Measurements from ENCODE around the gene DPH5. TPM values are rescaled to one million over a fixed set of nuclear protein-coding genes. Genes with fewer than 3 reads are reported as not detected.
"Not testable (repeated sequence)": the region's sequence is repeated elsewhere in the genome, so short reads cannot be mapped to it uniquely, and the experiment has no call there.

DPH5 gene
- total RNA-seq, 1 donor from 2014 or later, result 18.4 TPM

DNA sequence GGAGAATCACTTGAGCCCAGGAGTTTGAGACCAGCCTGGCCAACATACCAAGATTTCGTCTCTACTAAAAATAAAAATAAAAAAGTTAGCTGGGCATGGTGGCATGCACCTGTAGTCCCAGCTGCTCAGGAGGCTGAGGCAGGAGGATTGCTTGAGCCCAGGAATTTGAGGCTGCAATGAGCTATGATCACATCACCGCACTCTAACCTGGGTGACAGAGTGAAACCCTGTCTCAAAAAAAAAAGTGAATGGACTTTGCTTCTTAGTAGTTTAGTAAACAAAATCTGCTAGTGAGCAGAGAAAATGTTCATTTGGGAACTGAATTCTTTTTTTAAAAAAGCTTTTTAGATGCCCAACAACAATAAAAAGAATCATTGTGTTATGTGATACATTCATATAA lies 6.5 kb upstream of the DPH5 start:
- not testable (repeated sequence) for DNase-seq (ENCODE audit: low spot score); ATAC-seq

GRCh38 chr1:101030881-101031280 lies 5.3 kb upstream of the DPH5 start:
- no peak for DNase-seq (ENCODE audit: low spot score)
- no peak for ATAC-seq

DNA sequence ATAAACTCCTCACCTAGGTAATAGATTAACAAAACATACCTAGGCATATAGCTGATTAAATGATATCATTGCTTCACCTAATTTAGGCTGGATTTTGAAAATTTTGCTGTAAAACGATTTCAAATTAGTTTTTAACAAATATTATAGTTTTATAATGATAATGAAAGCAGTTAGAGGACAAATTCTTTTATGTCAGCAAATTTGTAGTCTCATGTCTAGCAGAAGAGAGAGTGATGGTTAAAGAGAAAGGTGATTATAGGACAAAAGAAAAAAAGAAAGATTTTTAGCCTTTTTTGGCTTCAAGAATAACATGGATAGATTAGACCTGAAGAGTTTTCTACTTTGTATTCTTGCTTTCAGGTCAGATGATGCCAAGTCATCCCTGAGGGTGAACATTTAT lies 3.6 kb upstream of the DPH5 start:
- ATAC-seq (no peak), DNase-seq (ENCODE audit: low spot score) (no peak)

- ATAC-seq (no peak), DNase-seq (ENCODE audit: low spot score) (no peak)
Observed at GRCh38 chr1:101028466-101028865, 2.9 kb upstream of the DPH5 start.

GRCh38 chr1:101027194-101027772 lies 1.7 kb upstream of the DPH5 start:
- no peak for ATAC-seq
- no peak for DNase-seq (ENCODE audit: low spot score)

DNA sequence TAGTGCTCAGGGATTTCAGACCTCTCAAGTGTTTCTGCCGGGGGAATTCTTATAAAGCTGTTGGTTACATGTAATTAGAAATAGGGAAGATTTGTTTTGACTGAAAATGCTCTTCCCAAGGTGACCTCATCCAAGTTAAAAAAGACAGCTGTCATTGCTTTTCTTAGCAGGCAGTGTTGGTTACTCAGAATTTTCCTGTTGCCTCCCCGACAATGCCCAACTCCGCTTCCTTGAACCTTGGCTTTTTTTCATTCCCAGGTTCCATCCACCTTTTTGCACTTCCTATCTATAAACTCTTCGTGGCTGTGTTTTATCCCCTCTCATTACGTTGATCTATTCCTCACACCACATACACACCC lies 825 bp upstream of the DPH5 start:
- DNase-seq (ENCODE audit: low spot score), result no peak
- no peak for ATAC-seq

DNA sequence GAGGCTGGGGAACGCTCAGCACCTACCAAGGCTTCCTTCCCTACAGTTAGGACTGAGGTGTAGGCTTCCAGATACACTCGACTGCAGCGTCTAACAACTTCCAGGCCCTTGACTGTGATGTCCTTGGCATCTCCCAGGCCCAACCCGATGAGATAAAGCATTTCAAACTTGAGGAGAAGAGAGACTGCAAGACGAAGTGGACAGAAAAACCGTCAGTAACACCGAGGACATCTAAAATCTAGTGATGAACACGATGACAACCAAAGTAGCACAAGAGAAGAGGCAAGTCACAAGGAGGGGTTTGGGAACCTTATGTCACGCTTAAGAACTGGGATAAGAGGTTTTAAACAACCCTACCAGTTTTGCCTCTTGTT lies 314 bp downstream of the DPH5 start:
- ATAC-seq (peak; percentile 52), DNase-seq (ENCODE audit: low spot score) (no peak)

GRCh38 chr1:101022294-101022693 lies 3.3 kb downstream of the DPH5 start:
- DNase-seq (ENCODE audit: low spot score) (no peak), ATAC-seq (no peak)

DNA sequence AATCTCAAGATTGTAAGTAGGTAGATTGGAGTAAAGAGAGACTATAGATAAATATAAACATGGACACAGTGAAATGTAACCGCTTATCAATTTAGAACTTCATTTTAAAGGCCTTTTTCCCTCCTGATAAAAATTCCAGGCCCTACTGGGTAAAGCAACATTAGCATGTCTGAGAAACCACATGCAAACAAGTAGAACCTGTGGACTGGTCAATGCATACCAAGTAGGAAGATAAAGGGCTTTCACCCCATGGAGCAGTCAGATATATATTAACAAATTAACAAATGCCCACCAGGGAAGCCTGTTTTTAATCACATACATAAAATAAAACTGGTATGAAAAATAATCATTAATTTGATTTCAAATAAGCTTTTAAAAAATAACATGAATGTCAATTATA lies 8.1 kb downstream of the DPH5 start:
- ATAC-seq (no peak), DNase-seq (ENCODE audit: low spot score) (no peak)

GRCh38 chr1:101013776-101014175 lies 11.8 kb downstream of the DPH5 start:
- no peak for ATAC-seq
- DNase-seq (ENCODE audit: low spot score), result no peak

DNA sequence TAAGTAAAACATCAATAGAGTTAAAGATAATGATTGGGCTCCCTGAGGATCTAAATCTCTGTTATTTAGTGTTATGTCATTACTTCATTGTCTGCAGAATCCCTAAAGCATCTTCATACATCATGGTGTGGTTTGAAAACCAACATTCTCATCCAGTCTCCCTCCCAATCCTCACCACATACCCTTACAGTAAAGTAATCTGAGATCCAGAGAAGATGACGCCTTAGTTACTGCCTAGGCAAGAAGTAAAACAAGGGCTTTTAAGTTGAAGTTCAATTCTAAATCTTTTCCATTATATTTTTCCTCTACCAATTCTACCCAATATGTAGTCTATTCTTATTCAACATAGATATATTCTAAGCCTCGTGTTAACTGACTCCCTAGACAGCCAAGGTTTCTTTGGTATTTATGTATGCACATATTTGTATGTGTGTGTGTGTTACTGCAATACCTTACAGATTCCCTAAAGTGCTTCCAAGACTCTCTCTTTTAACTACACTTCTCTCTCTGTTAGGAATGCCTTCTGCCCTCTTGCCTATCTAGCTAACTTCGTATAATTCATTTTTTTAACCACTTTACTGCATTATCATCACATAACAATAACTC lies 17.3 kb downstream of the DPH5 start:
- no peak for DNase-seq (ENCODE audit: low spot score)
- no peak for ATAC-seq

DNA sequence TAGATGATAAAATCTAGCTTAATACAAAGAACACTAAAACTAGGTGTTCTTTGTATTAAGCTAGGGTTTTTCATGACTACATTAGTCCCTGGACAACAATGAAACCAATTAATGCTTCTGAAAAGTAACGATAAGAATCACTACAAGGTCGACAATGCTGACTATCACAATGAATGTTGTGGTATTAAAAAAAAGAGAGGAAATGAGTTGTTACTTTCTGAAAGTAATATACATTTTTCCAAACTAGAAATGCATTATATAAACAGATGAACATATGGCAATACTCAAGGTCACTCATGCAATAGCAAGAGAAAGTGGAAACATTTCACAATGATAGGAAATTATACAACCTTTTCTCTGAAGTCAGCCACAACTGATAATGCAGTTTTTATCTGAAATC lies 19.0 kb downstream of the DPH5 start:
- ATAC-seq (no peak), DNase-seq (ENCODE audit: low spot score) (no peak)

GRCh38 chr1:101005871-101006270 lies 19.7 kb downstream of the DPH5 start:
- ATAC-seq (peak; percentile 15), DNase-seq (ENCODE audit: low spot score) (no peak)

DNA sequence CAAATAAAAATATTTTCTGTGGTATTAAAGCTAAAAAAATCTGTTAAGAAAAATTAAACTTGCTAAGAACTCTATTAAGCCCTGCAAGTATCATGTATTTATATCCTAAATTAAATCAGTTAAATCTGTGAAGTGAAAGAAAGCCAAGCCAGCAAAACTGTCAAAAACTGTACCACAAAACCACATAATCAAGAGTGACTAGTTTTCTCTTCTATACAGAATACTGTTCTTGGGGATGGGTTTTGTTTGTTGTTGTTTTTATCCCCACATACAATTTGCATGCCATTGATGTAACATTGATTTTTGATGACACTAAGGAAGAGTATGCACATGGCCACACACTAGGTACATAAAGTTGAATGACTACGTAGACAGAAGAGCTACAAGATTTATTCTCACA lies 20.4 kb downstream of the DPH5 start:
- ATAC-seq, result no peak
- no peak for DNase-seq (ENCODE audit: low spot score)

GRCh38 chr1:101004670-101005069 lies 20.9 kb downstream of the DPH5 start:
- DNase-seq (ENCODE audit: low spot score), result no peak
- ATAC-seq, result peak; percentile 77

- DNase-seq (ENCODE audit: low spot score) (no peak), ATAC-seq (peak; percentile 84)
Observed at GRCh38 chr1:101004061-101004460, 21.5 kb downstream of the DPH5 start.

- no peak for DNase-seq (ENCODE audit: low spot score)
- peak; percentile 11 for ATAC-seq
Observed at GRCh38 chr1:101003012-101003650, 22.5 kb downstream of the DPH5 start.

DNA sequence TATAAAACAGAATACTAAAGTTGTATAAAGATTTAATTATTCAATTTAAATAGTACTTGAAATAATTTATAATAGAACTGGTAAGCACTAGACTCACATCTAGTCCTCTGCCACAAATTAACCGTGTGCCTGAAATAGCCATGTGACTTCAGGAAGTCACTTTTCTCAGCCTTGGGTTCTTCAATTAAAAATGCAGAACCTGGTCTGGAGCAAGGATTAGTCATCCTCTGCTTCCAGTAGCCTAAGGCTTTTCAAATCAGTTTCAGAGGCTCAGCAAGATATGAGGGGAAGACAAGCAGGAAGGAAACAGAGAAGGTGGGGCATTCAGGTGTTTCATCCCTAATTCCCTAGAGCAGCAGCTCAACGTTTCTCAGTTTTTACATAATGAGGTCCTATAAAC lies 23.0 kb downstream of the DPH5 start:
- ATAC-seq, result no peak

DNA sequence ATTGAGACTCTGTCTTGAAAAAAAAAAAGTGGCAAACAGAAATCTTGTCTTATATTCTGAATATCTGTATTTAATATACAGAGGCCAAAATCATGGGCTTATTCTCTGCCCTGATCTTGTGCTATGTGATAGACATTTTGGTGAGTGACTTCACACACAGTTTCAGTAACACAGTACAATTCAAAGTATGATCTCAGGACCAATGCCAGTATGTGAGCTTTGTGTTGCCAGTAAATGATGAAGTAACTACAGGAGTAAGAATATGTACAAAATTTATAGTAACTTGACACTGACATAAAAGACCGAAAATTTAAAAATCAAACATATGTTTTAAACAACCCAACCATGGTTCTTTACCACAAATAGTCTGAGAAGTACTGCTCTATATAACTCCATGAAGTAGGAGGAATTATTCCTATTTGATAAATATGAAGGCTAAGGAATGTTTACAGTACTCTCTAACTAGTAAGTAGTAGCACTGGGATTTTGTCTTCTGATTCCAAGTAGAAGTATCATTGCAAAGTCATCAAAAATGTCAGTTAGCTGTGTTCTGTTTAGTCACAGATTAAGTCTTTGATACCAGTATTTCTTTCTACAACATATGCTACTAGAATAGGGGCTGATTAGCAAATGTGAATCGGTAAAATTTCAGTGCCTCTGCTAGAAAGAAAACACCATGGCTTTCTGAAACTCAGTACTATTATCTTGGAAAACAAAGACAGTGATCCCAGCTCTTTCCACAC lies 25.3 kb downstream of the DPH5 start:
- DNase-seq (ENCODE audit: low spot score), result no peak
- ATAC-seq, result no peak

More for the DNA sequence above, 23.0 kb downstream of the DPH5 start:
- no peak for DNase-seq (ENCODE audit: low spot score)

DNA sequence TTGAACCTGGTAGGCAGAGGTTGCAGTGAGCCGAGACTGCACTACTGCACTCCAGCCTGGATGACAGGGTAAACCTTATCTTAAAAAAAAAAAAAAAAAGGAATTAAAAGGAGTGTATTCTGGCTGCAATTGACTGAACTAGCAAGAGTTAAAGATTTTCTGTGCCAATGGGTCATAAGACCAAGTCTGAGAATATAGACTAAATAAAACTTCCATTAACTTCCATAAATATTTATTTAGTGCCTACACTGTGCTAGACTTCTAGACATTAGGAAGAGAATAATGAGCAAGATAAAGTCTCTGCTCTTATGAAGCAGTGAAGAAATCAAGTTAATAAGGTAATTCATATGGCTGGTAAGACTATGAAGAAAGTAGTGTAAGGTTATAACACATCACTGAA lies 27.2 kb downstream of the DPH5 start:
- DNase-seq (ENCODE audit: low spot score), result no peak

DNA sequence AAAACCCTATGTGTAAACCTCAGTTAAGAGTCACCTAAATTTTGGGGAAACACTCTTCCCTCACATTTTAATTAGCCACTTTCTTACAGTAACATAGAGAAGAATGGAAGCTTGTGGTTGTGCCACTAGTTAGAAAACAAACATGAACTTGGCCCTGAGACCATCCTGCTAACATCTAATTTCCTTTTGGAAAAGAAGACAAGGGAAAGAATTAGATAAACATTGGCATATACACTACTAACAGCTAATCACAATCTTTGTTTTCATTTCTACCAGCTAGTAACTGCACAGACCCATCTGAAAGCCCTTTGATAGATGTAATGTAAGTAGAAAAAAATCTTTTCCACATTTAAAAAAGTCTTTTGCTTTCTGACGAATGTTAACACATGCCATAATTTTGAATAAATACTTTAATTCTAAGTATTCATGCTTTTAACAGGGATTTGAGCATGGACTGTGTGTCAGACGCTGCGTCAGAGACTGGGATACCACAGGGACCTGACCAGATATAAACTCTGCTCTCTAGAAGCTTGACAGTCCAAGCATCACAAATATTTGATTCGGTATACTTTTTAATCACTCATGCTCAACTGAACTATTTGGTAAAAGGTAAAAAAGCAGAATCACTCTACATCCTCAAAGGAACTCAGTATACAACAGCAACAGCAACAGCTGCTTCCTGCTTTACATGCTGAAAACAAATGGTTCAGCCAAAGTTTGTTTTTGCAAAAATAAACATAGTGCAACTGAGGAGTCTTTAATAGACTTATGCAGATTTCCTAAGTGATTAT lies 30.2 kb downstream of the DPH5 start:
- peak; percentile 52 for ATAC-seq

More for the DNA sequence above, 27.2 kb downstream of the DPH5 start:
- ATAC-seq, result no peak

More for the DNA sequence above, 30.2 kb downstream of the DPH5 start:
- DNase-seq (ENCODE audit: low spot score), result no peak
